Mucosa of stomach (tissue), 1 donor: ENCODE results near the gene SMURF2.

Experiments
- H3K27me3 ChIP-seq: one replicate; pipeline ENCODE4 v1.7.0; 2013; ENCODE audit warnings: mild to moderate bottlenecking, low read length; ENCODE audit not compliant: control insufficient read depth, insufficient read depth
- H3K36me3 ChIP-seq: one replicate; pipeline ENCODE4 v1.7.0; 2013; ENCODE audit warnings: low read length; ENCODE audit not compliant: control insufficient read depth, insufficient read depth
- H3K4me1 ChIP-seq: one replicate; pipeline ENCODE4 v1.7.0; 2013; ENCODE audit warnings: mild to moderate bottlenecking, low read length; ENCODE audit not compliant: control insufficient read depth, insufficient read depth
- H3K4me3 ChIP-seq: one replicate; pipeline ENCODE4 v1.7.0; 2013; ENCODE audit warnings: low read length
- H3K9ac ChIP-seq: one replicate; pipeline ENCODE4 v1.7.0; 2013; ENCODE audit warnings: mild to moderate bottlenecking, low read length, moderate library complexity
- H3K9me3 ChIP-seq: one replicate; pipeline ENCODE4 v1.7.0; 2013; ENCODE audit warnings: mild to moderate bottlenecking, low read length, moderate library complexity; ENCODE audit not compliant: control insufficient read depth
- donor health status: Pancreatic carcinoma.

The SMURF2 gene

GRCh38 chr17:64573214-64573613, 88.9 kb downstream of the SMURF2 start:
- Histone ChIP-seq H3K36me3 (no peaks in the 10 kb centered on the region), H3K27me3 (no peaks in the 10 kb centered on the region), H3K4me3 (no peak overlapping the region), H3K9me3 (no peaks in the 10 kb centered on the region), H3K9ac (no peak overlapping the region), H3K4me1 (no peaks in the 10 kb centered on the region)

- H3K4me3 ChIP-seq: no peak overlapping the region
- no peaks in the 10 kb centered on the region for H3K36me3 ChIP-seq
- no peaks in the 10 kb centered on the region for H3K4me1 ChIP-seq
- H3K9me3 ChIP-seq: no peaks in the 10 kb centered on the region
- no peaks in the 10 kb centered on the region for H3K27me3 ChIP-seq
- no peak overlapping the region for H3K9ac ChIP-seq
Observed at GRCh38 chr17:64572682-64573154, 89.4 kb downstream of the SMURF2 start.

GRCh38 chr17:64571746-64572145, 90.4 kb downstream of the SMURF2 start:
- no peaks in the 10 kb centered on the region for H3K36me3 ChIP-seq
- no peak overlapping the region for H3K4me3 ChIP-seq

GRCh38 chr17:64565563-64565962, 96.5 kb downstream of the SMURF2 start:
- Histone ChIP-seq H3K27me3 (no peaks in the 10 kb centered on the region), H3K36me3 (no peaks in the 10 kb centered on the region), H3K9ac (no peak overlapping the region), H3K4me1 (no peaks in the 10 kb centered on the region), H3K9me3 (no peaks in the 10 kb centered on the region), H3K4me3 (no peak overlapping the region)

More at GRCh38 chr17:64571746-64572145, 90.4 kb downstream of the SMURF2 start:
- no peaks in the 10 kb centered on the region for H3K27me3 ChIP-seq
- H3K4me1 ChIP-seq: no peaks in the 10 kb centered on the region
- H3K9me3 ChIP-seq: no peaks in the 10 kb centered on the region
- H3K9ac ChIP-seq: no peak overlapping the region

GRCh38 chr17:64564098-64564497, 98.0 kb downstream of the SMURF2 start:
- Histone ChIP-seq H3K9me3 (no peaks in the 10 kb centered on the region), H3K4me1 (no peaks in the 10 kb centered on the region), H3K4me3 (no peak overlapping the region), H3K9ac (no peak overlapping the region), H3K36me3 (no peaks in the 10 kb centered on the region), H3K27me3 (no peaks in the 10 kb centered on the region)

- no peaks in the 10 kb centered on the region for H3K27me3 ChIP-seq
- H3K4me1 ChIP-seq: no peaks in the 10 kb centered on the region
- no peak overlapping the region for H3K9ac ChIP-seq
- no peaks in the 10 kb centered on the region for H3K9me3 ChIP-seq
- peaks cover 9% of the 10 kb centered on the region for H3K36me3 ChIP-seq
- no peak overlapping the region for H3K4me3 ChIP-seq
Observed at GRCh38 chr17:64555281-64555680, 106.8 kb downstream of the SMURF2 start.

- Histone ChIP-seq H3K9me3 (no peaks in the 10 kb centered on the region), H3K36me3 (peaks cover 9% of the 10 kb centered on the region), H3K4me3 (no peak overlapping the region), H3K4me1 (no peaks in the 10 kb centered on the region), H3K27me3 (no peaks in the 10 kb centered on the region), H3K9ac (no peak overlapping the region)
Observed at GRCh38 chr17:64554028-64554637, 108.0 kb downstream of the SMURF2 start.

- Histone ChIP-seq H3K4me3 (no peak overlapping the region), H3K4me1 (no peaks in the 10 kb centered on the region), H3K36me3 (peaks cover 15% of the 10 kb centered on the region), H3K9ac (no peak overlapping the region), H3K9me3 (no peaks in the 10 kb centered on the region), H3K27me3 (no peaks in the 10 kb centered on the region)
Observed at GRCh38 chr17:64551461-64551860, 110.6 kb downstream of the SMURF2 start.

- Histone ChIP-seq H3K4me3 (no peak overlapping the region), H3K36me3 (peaks cover 7% of the 10 kb centered on the region), H3K27me3 (no peaks in the 10 kb centered on the region), H3K9me3 (no peaks in the 10 kb centered on the region), H3K9ac (no peak overlapping the region), H3K4me1 (no peaks in the 10 kb centered on the region)
Observed at GRCh38 chr17:64547319-64547718, 114.8 kb downstream of the SMURF2 start.

- no peaks in the 10 kb centered on the region for H3K27me3 ChIP-seq
- H3K4me3 ChIP-seq: no peak overlapping the region
- peaks cover 7% of the 10 kb centered on the region for H3K36me3 ChIP-seq
- H3K9ac ChIP-seq: no peak overlapping the region
- no peaks in the 10 kb centered on the region for H3K9me3 ChIP-seq
- no peaks in the 10 kb centered on the region for H3K4me1 ChIP-seq
Observed at GRCh38 chr17:64546716-64547115, 115.4 kb downstream of the SMURF2 start.

GRCh38 chr17:64544742-64545141, 117.4 kb downstream of the SMURF2 start:
- no peak overlapping the region for H3K4me3 ChIP-seq
- no peaks in the 10 kb centered on the region for H3K27me3 ChIP-seq
- H3K9me3 ChIP-seq: no peaks in the 10 kb centered on the region
- H3K9ac ChIP-seq: no peak overlapping the region
- no peaks in the 10 kb centered on the region for H3K4me1 ChIP-seq
- peaks cover 7% of the 10 kb centered on the region for H3K36me3 ChIP-seq

GRCh38 chr17:64540118-64540776, 121.9 kb downstream of the SMURF2 start:
- no peaks in the 10 kb centered on the region for H3K4me1 ChIP-seq
- no peaks in the 10 kb centered on the region for H3K36me3 ChIP-seq

More at GRCh38 chr17:64540118-64540776, 121.9 kb downstream of the SMURF2 start:
- no peak overlapping the region for H3K9ac ChIP-seq
- no peak overlapping the region for H3K4me3 ChIP-seq
- H3K27me3 ChIP-seq: no peaks in the 10 kb centered on the region
- no peaks in the 10 kb centered on the region for H3K9me3 ChIP-seq
